Liver (tissue), 3 donors: ENCODE data around the gene DENND4C.

ENCODE experiments used
- SP1 ChIP-seq: IDR thresholded peaks from 2 replicates; pipeline ENCODE4 v1.6.1; 2018; ENCODE audit warnings: antibody characterized with exemption, mild to moderate bottlenecking
- TF ChIP-seq, protein P1 (sequence below): fragments of 150-350 bp; IDR thresholded peaks from 2 replicates; pipeline ENCODE4 v1.5.1; 2017; ENCODE audit warnings: improper control_type of control experiment, low read depth, low read length; ENCODE audit not compliant: missing input control
- donor health status: healthy.
- donor health status: healthy.

DNA sequence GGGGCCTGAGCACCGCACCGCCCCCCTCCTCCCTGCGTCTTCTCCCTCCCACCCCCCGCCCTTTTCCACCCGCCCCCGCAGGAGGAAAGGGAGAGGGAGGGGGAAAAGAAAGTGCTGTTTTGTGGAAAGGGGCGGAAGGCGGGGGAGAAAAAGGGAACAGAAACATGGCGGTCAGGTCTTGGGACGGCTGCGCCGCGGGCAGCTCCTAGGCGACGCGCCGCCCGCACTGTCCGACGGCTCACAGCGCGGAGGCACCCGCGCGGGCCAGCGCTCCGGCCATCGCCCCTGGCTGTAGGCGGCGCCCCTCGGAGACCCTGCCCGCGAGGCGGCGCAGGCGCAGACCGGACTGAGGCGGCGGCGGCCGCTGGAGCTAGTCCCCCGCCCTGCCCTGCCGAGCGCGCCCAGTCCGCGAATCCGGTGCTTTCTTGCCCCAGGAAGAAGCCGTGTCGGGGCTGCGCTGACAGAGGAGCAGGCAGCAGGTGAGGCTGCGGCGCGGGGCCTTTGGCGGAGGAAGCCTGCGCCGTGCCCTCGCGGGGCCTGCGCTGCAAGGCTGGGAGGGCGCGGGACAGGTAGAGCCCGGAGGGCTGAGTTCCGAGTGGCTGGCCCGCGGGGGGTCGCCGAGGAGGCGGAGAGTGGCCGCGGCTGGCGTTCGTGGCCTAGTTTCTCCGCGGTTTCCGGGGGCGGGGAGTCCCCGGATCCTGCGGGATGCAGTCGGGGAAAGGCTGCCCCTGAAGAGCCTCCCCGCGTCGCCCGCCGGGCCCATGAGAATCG is at the start of gene DENND4C:
- TF ChIP-seq SP1, result no peak
- TF ChIP-seq, protein P1, sequence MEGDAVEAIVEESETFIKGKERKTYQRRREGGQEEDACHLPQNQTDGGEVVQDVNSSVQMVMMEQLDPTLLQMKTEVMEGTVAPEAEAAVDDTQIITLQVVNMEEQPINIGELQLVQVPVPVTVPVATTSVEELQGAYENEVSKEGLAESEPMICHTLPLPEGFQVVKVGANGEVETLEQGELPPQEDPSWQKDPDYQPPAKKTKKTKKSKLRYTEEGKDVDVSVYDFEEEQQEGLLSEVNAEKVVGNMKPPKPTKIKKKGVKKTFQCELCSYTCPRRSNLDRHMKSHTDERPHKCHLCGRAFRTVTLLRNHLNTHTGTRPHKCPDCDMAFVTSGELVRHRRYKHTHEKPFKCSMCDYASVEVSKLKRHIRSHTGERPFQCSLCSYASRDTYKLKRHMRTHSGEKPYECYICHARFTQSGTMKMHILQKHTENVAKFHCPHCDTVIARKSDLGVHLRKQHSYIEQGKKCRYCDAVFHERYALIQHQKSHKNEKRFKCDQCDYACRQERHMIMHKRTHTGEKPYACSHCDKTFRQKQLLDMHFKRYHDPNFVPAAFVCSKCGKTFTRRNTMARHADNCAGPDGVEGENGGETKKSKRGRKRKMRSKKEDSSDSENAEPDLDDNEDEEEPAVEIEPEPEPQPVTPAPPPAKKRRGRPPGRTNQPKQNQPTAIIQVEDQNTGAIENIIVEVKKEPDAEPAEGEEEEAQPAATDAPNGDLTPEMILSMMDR, result no peak
